CD4-positive, alpha-beta T cell treated with Interleukin-15 for 1 hour (primary cell): ENCODE results near the gene ADIPOR1.
"Not testable (repeated sequence)": the region's sequence is repeated elsewhere in the genome, so short reads cannot be mapped to it uniquely, and the experiment has no call there.

Experiments used
- DNase-seq: peaks from one replicate; pipeline ENCODE4 v3.0.0-alpha.2; 2020

ADIPOR1 gene, protein sequence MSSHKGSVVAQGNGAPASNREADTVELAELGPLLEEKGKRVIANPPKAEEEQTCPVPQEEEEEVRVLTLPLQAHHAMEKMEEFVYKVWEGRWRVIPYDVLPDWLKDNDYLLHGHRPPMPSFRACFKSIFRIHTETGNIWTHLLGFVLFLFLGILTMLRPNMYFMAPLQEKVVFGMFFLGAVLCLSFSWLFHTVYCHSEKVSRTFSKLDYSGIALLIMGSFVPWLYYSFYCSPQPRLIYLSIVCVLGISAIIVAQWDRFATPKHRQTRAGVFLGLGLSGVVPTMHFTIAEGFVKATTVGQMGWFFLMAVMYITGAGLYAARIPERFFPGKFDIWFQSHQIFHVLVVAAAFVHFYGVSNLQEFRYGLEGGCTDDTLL

GRCh38 chr1:202957733-202958543, at the start of gene ADIPOR1:
TSS of gene ADIPOR1 (minus strand) at chr1:202958312. CDS start at chr1:202951070, 7,242 bp downstream.
- peak; percentile 93 for DNase-seq

DNA sequence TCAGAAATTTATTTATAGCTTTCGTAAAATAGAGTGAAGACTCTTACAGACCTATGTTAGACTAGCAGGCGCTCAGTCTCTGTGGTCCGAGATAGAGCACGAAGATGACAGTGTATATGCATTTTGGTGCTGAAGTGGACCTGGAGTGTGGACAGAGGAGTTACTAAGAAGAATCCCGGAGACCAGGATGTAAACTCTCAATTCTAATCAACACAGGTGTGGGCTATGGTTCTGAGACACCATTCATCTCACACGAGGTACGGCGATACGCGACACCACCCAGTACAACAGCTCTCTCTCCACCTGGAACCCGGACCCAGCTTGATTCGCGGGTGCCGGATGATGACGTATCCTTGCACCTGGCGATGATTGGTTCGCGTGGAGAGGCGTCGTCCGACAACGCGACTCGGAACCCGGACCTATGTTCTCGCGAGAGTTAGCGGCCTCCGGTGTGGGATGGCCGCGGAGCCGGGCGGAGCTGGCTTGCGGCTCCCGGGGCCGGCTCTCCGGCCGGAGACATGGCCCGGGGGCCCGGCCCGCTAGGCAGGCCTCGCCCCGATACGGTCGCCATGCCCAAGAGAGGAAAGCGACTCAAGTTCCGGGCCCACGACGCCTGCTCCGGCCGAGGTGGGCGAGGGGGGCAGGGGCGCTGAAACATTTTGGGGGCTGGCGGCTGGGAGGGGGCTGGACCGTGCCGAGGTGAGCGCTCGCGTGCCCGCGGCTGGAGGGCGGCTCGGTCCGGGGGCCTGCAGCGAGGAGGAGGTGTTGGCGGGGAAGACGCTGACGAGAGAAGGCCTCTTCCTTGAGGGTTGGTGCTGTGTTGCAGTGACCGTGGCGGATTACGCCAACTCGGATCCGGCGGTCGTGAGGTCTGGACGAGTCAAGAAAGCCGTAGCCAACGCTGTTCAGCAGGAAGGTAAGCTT, 49.1 kb upstream of the ADIPOR1 start, which contains the start of gene TMEM183A:
Gene TMEM183A, plus strand, starts transcription at position 427 of the 924 bp plus-strand sequence. Its CDS starts 92 bp downstream, at position 519.
- peak; percentile 96 for DNase-seq

- DNase-seq: not testable (repeated sequence)
Observed at GRCh38 chr1:203005395-203006142, 47.5 kb upstream of the ADIPOR1 start.

DNA sequence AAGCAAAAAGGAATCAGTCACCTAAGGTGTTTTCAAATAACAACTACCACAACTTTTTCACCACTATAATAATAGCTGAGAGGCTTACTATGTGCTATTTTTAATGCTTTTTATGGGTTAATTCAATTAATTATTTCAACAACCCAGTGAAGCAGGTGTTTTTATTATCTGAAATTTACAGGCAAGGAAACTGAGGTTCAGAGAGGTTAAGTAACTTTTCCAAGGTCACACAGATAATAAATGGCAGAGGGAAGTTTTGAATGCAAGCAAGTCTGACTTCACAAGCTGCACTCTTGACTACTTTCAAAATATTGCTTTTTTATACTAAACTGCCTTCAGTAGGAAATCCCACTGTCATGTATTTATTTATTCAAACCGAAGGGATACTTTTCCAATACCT, 44.8 kb upstream of the ADIPOR1 start:
- DNase-seq: no peak

- no peak for DNase-seq
Observed at GRCh38 chr1:203001986-203002385, 43.9 kb upstream of the ADIPOR1 start.

- DNase-seq: no peak
Observed at GRCh38 chr1:203000217-203000944, 42.3 kb upstream of the ADIPOR1 start.

GRCh38 chr1:202998836-202999750, 41.0 kb upstream of the ADIPOR1 start:
- DNase-seq: peak; percentile 31

GRCh38 chr1:202994756-202995155, 36.6 kb upstream of the ADIPOR1 start:
- no peak for DNase-seq

- DNase-seq: no peak
Observed at GRCh38 chr1:202991112-202991511, 33.0 kb upstream of the ADIPOR1 start.

DNA sequence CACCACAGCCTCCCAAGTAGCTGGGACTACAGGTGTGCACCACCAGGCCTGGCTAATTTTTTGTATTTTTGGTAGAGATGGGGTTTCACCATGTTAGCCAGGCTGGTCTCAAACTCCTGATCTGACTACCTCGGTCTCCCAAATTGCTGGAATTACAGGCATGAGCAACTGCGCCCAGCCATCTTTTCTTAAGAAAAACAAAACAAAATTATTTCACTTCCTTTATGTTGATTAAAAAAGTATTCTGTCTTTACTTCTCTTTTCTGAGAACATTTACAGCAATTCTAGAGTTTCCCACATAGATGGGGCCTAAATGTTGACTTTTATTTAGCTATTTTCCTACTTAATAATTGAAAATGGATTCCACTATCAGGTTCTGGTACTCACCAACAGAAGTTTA, 31.8 kb upstream of the ADIPOR1 start:
- DNase-seq: no peak

DNA sequence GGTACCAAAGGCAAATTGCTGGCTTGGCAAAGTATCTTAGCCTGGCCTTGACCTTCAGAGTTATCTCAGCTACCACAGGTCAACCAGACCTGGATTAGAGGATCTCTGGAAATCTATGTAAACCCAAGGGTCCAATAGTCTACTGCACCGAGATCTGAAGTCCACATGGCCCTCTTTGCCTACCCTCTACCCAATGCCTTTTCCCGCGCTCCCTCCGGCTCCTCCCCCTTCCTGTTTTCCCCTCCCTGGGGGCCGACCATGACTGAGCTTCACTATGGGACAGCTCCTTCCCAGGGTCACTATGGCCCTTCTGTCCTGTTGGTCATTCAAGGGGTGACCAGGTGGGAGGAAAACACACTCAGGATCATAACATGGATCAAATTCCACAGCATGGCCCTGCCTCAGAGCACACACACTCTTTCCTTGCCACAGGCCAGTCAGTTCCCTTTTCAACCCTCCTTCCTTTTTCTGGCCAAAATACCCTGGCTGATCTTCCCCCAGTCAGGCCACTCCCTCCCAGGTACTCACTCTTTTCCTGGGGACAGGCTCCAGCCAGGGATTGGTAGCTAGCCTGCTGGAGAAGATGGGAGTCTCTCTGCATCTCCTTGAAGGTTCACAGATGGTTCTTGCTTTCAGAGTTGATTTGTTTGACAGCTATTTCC, 29.9 kb upstream of the ADIPOR1 start:
- no peak for DNase-seq

DNA sequence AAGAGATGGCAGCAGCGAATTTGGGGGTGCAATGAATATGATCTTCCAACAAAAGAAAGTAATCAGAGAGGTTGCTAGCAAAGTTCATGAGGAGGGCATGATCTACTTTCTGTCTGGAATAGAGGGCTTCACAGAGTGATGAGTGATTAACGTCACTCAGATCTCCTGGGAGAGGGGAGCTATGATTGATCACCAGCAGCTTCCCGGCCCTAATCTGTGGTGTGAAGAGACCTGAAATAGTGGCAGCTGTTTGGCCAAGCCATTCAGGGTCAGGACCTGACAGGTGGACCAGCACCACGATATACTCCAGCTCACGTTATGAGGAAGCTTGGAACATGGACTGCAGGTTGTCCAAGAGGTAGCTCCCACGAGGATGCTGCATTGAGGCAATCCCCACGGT, 29.1 kb upstream of the ADIPOR1 start:
- DNase-seq: no peak

GRCh38 chr1:202986120-202986519, 28.0 kb upstream of the ADIPOR1 start:
- DNase-seq: not testable (repeated sequence)

DNA sequence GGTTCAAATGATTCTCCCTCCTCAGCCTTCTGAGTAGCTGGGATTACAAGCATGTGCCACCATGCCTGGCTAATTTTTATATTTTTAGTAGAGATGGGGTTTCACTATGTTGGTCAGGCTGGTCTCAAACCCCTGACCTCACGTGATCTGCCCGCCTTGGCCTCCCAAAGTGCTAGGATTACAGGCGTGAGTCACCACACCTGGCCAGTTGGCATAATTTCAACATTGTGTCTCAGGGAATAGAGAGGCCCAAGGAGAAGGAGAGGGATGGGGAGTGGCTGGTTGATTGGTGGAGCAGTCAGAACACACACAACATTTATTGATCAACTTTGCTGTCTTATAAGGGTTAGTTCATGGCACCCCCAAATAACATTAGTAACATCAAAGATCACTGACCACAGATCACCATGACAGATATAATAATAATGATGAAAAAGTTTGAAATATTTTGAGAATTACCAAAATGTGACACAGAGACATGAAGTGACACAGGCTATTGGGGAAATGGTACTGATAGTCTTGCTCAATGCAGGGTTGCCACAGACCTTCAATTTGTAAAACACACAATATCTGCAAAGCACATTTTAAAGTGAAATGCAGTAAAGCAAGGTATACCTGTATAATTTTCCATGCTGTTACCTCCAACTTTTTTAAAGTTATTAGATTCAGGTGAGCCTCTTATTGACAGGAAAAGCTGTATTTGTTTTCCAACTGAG, 24.8 kb upstream of the ADIPOR1 start:
- no peak for DNase-seq

GRCh38 chr1:202981939-202982338, 23.8 kb upstream of the ADIPOR1 start:
- no peak for DNase-seq

DNA sequence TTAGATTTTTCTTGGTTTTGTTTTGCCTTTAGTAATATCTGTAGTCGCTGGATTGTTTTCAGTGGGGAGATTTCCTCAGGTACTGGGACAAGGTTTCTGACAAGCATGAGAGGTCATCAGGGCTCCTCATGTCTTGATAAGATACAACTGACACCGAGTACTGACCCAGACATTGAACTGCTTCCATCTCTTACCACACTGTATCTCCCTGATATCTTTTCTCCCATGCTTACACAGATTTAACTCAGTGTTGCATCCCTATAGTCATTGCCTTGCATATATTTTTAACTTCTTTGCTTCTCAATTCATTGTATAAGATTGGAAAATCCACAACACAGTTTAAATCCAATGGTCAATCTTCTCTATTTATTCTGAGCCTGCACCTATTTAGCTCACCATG, 21.3 kb upstream of the ADIPOR1 start:
- no peak for DNase-seq

DNA sequence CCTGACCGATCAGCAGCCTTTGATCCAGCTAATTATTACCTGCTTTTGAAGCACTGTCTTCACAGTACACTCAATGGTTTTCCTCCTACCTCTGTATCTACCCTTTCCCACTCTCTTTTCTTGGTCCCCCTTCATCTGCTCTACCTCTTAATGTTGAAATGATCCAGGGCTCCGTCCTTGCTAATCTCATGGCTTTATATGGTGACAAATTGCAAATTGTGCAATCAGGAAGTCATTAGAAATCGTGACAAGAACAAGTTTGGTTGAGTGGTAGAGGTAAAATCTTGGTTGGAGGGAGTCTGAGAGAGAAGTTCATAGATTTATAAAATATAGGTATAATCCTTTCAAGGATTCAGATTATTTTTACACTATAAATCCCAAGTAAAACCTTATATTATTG, 18.5 kb upstream of the ADIPOR1 start:
- no peak for DNase-seq

DNA sequence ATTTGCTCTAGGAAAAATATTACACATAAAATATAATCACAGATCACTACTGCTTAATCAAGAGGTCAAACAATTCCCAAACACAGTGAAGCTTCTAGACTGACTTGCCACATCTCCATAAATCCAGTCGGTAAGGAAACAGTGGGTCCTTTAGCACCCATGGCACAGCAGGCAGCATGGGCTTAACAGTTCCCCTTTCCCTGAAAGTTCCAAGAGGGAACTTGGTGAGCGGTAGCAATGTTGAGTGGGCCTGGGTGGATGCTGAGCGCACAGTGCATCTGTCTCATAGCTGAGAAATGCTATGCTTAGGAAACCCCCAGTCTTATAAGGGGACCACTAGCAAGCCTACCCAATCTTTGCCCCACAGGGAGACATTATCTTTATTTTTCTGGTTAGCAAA, 16.7 kb upstream of the ADIPOR1 start:
- no peak for DNase-seq

GRCh38 chr1:202972046-202972445, 13.9 kb upstream of the ADIPOR1 start:
- no peak for DNase-seq
